ENCODE measurements around the gene LHPP.

Gene LHPP

GRCh38 chr10:124611738-124612137 lies 150.1 kb downstream of the LHPP start:
- no peak for DNase-seq

- DNase-seq = no peak
Measured at GRCh38 chr10:124612611-124613498, 151.2 kb downstream of the LHPP start.

GRCh38 chr10:124614003-124614659 lies 152.5 kb downstream of the LHPP start:
- no peak for DNase-seq

GRCh38 chr10:124615259-124615658 lies 153.6 kb downstream of the LHPP start:
- DNase-seq = no peak

- DNase-seq = no peak
Measured at GRCh38 chr10:124616040-124616835, 154.6 kb downstream of the LHPP start.

- DNase-seq = no peak
Measured at GRCh38 chr10:124616836-124617130, 155.2 kb downstream of the LHPP start.

GRCh38 chr10:124618470-124619073 lies 156.9 kb downstream of the LHPP start:
- DNase-seq = no peak

GRCh38 chr10:124619195-124619594 lies 157.6 kb downstream of the LHPP start:
- DNase-seq = no peak

- DNase-seq = no peak
Measured at GRCh38 chr10:124619802-124620490, 158.3 kb downstream of the LHPP start.

- DNase-seq = no peak
Measured at GRCh38 chr10:124621637-124622036, 160.0 kb downstream of the LHPP start.

- DNase-seq = no peak
Measured at GRCh38 chr10:124622158-124622557, 160.5 kb downstream of the LHPP start.

GRCh38 chr10:124622866-124623536 lies 161.4 kb downstream of the LHPP start:
- DNase-seq = no peak

GRCh38 chr10:124624006-124624405 lies 162.4 kb downstream of the LHPP start:
- DNase-seq = no peak

- DNase-seq = no peak
Measured at GRCh38 chr10:124624466-124624865, 162.8 kb downstream of the LHPP start.

- no peak for DNase-seq
Measured at GRCh38 chr10:124624895-124625294, 163.3 kb downstream of the LHPP start.

- DNase-seq = no peak
Measured at GRCh38 chr10:124625831-124626238, 164.2 kb downstream of the LHPP start.

GRCh38 chr10:124626759-124627380 lies 165.2 kb downstream of the LHPP start:
- DNase-seq = no peak

GRCh38 chr10:124627866-124628675 lies 166.4 kb downstream of the LHPP start:
- no peak for DNase-seq

- no peak for DNase-seq
Measured at GRCh38 chr10:124628676-124629021, 167.0 kb downstream of the LHPP start.

- DNase-seq = no peak
Measured at GRCh38 chr10:124629415-124629814, 167.8 kb downstream of the LHPP start.

GRCh38 chr10:124629842-124630241 lies 168.2 kb downstream of the LHPP start:
- no peak for DNase-seq

Measured in SW 1271 (cell line).